Peyer's patch (tissue), 4 donors: ENCODE data around the gene CST4.

Experiments used
- POLR2A ChIP-seq, 2 donors: fragments of 450-650 bp; IDR thresholded peaks; one replicate each; pipeline ENCODE4 v1.5.1; 2017; ENCODE audit warnings: antibody characterized with exemption in 2 of 2, mild to moderate bottlenecking in 2 of 2, moderate library complexity in 2 of 2
- TF ChIP-seq, protein P1 (sequence below), 6 experiments: fragments of 450-650 bp in 4 of 6; fragments of 200-600 bp in 2 of 6; sonication (generic) in 1 of 6; IDR thresholded peaks; one replicate each; pipeline ENCODE4 v1.5.1; 2017 to 2019; ENCODE audit warnings: antibody characterized with exemption in 6 of 6, mild to moderate bottlenecking in 3 of 6, moderate library complexity in 1 of 6

GRCh38 chr20:23679133-23680092 is 9.4 kb downstream of the CST4 start:
- TF ChIP-seq, protein P1, sequence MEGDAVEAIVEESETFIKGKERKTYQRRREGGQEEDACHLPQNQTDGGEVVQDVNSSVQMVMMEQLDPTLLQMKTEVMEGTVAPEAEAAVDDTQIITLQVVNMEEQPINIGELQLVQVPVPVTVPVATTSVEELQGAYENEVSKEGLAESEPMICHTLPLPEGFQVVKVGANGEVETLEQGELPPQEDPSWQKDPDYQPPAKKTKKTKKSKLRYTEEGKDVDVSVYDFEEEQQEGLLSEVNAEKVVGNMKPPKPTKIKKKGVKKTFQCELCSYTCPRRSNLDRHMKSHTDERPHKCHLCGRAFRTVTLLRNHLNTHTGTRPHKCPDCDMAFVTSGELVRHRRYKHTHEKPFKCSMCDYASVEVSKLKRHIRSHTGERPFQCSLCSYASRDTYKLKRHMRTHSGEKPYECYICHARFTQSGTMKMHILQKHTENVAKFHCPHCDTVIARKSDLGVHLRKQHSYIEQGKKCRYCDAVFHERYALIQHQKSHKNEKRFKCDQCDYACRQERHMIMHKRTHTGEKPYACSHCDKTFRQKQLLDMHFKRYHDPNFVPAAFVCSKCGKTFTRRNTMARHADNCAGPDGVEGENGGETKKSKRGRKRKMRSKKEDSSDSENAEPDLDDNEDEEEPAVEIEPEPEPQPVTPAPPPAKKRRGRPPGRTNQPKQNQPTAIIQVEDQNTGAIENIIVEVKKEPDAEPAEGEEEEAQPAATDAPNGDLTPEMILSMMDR (IDR thresholded peaks at IDR 0.05): no peak
- TF ChIP-seq POLR2A (IDR thresholded peaks at IDR 0.05): no peak
